GM21515 (cell line): ENCODE measurements around the gene SPTAN1.
"Not testable (repeated sequence)": the region's sequence is repeated elsewhere in the genome, so short reads cannot be mapped to it uniquely, and the experiment has no call there.

Experiments used
- ATAC-seq: cut with Tn5 transposase; IDR thresholded peaks from one replicate; pipeline ENCODE4 v1.9.1; 2021; ENCODE audit not compliant: unreplicated experiment

SPTAN1 gene

GRCh38 chr9:128552153-128552743 is at the start of gene SPTAN1:
TSS of gene SPTAN1 (plus strand) at chr9:128552587. CDS start at chr9:128566741, 14,154 bp downstream.
- ATAC-seq: peak; percentile 65

GRCh38 chr9:128503415-128503825 is 49.0 kb upstream of the SPTAN1 start:
- ATAC-seq: not testable (repeated sequence)

DNA sequence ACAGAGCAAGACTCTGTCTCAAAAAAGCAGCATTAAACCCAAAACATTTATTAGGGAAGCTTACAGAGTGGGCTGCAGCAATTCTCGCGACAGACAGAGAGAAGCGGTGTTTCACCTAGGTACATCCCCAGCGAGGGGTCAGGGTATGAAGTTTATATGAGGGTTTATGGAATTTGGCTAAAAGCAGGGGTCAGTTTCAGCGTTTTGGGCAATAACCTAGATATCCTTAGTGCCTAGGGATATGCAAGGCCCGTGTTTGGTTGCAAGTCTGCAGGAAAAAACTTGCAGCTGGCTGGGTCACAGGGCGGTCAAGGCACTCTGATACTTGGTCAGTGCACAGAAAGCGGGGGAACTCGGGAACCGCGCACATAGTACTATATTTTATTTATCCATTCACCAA is 48.5 kb upstream of the SPTAN1 start:
- ATAC-seq: no peak

- peak; percentile 79 for ATAC-seq
These were observed 47.6 kb upstream of the SPTAN1 start, which contains the start of gene GLE1 for GRCh38 chr9:128504485-128505413. TSS of gene GLE1 (plus strand) at chr9:128504719. CDS start at chr9:128504806, 87 bp downstream.

DNA sequence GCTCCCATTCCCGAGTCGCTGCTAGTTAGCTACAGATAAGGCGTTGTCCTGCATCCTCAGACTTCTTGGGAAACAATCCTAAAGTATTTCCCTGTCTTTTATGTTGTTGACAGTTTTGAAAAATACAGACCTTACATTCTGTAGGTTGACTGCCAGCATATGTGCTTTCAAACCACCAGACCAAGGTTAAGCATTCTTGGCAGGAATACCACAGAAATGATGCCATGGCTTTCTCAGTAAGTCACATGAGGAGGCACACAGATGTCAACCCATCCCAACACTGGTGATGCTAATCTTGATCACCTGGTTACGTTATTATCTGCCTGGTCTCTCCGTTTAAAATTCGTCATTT is 47.0 kb upstream of the SPTAN1 start:
- no peak for ATAC-seq

- ATAC-seq: not testable (repeated sequence)
These were observed 46.5 kb upstream of the SPTAN1 start for GRCh38 chr9:128505906-128506305.

DNA sequence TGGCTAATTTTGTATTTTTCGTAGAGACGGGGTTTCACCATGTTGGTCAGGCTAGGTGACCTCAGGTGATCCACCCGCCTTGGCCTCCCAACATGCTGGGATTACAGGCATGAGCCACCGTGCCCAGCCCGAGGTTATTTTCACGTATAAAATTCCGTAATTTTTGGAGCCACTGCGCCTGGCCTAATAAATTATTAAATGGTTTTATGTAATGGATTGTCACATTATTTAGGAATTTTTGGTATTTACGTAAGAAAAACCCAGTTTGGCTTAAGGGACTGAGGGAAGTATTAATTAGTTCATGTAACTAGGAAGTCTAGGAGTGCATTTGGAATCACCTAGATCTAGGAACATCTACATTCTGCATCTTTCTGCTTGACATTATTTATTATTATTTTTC is 39.6 kb upstream of the SPTAN1 start:
- ATAC-seq: no peak

- ATAC-seq: no peak
These were observed 30.4 kb upstream of the SPTAN1 start for GRCh38 chr9:128521956-128522355.

DNA sequence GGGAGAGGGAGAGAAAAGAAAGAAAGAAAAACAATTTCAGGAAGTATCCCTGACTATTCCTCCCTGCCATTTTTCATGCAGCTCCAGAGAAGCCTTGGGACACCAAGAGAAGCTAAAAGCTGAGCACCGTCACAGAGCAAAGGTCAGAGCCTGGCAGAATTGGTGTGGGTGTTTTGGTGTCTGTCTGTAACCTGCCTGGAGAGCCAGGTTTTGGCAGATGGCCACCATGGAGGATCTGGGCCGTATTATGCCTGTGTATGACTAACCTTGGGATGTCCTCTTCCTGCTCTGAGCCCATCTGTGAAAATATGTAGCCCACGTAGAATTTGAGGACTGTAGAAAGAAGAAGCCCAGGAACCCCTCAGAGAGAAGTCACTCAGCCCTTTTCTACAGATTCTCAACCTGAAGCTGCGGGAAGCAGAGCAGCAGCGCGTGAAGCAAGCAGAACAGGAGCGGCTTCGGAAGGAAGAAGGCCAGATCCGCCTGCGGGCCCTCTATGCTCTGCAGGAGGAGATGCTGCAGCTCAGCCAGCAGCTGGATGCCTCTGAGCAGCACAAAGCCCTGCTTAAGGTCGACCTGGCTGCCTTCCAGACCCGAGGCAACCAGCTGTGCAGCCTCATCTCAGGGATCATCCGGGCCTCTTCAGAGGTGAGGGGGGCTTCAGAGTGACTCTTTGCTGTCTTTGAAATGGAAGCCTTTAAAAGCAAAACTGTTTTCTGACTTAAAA is 29.0 kb upstream of the SPTAN1 start:
- ATAC-seq: no peak

GRCh38 chr9:128526720-128527119 is 25.7 kb upstream of the SPTAN1 start:
- ATAC-seq: no peak

DNA sequence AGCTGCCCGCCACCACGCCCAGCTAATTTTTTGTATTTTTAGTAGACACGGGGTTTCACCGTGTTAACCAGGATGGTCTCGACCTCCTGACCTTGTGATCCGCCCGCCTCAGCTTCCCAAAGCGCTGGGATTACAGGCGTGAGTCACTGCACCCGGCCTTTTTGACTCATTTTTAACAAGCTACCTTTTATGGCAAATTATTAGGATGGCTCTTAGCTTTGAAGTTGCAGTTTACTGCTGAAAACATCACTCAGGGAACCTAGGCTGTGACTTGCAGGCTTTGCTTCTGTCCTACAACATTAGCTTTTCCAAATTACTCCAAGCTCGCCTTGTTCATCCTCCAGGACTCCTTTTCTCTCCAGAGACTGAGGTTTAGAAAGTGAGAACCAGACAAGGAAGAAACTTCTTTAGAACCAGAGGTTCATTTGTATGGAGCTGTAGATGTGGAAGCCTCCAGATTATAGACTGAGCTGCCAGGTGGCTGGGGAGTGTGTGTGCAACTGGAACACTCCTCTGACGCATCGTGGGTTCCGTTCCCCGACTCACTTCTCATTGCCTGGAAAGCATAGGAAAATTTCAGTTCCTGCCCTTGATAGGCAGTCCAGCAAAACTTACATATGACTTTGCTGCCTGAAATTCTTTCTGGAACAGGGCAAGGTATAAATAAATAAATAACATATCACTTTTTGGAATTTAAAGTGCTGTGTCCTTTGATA is 23.8 kb upstream of the SPTAN1 start:
- no peak for ATAC-seq

GRCh38 chr9:128529191-128529590 is 23.2 kb upstream of the SPTAN1 start:
- no peak for ATAC-seq

DNA sequence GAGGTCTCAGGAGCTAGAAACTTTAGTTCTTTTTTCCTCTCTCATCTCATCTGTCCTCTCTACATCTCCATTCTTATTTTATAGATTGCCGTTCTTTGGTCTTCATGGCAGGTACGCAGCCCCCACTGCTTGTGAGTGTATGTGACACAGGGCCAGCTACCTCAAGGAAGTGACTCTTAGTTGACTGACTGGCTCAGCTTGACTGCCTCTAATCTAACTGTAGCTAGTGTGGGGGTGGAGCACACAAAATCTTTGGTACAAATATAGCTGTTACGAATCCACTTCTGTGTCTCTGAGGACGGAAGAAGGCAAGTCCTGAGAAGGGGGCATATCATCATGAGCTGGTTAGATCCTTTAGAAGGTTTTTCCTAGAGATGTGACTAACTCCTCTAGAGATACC is 19.8 kb upstream of the SPTAN1 start:
- no peak for ATAC-seq

DNA sequence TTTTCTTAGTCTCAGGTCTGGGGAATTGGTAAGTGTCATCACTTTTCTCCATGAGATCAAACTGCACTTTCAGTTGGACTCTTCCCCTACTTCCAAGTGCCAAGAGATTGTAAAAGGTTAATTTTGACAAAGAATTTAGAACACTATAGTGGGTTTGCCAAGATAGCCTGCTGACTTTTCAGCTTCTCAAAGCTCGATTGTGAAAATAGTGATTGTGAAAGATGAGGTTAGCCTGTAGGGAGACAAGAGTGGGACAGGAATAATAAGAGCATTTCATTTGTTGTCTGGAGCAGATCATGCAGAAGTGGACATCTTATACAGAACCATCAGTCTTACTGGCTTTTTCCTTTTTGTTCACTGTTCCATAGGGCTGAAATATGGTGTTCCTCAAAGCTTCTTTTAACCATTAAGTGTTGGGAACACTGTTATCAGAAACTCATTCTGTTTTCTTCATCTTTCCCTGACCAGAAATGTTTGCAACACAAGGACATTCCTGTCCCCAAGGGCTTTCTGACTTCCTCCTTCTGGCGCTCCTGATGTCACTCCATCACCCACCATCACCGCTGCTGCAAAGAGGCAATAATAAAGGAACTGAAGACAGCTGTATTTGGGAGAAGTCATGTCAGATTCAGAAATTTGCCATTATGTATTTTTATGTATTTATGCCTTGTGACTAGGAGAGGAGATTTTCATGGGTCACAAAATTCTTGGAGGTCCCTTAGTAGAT is 11.6 kb upstream of the SPTAN1 start:
- ATAC-seq: no peak

DNA sequence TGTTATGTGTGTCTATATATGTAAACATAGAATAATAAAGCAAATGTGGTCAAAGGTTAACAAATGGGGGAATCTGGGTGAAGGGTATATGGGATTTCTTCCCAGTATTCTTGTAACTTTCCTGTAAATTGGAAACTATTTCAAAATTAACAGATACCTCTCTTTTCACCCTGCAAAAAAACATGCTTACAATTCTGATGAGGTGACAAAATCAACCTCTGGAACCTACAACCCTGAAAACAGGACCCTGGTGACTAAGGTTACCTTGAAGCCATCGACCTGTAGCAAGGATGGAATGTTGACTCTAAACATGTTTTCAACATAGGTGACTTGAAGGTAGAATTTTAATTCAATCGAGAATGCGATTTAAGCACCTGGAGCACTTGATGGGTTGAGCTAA is 5.9 kb upstream of the SPTAN1 start:
- ATAC-seq: no peak

GRCh38 chr9:128548876-128549275 is 3.5 kb upstream of the SPTAN1 start:
- no peak for ATAC-seq

DNA sequence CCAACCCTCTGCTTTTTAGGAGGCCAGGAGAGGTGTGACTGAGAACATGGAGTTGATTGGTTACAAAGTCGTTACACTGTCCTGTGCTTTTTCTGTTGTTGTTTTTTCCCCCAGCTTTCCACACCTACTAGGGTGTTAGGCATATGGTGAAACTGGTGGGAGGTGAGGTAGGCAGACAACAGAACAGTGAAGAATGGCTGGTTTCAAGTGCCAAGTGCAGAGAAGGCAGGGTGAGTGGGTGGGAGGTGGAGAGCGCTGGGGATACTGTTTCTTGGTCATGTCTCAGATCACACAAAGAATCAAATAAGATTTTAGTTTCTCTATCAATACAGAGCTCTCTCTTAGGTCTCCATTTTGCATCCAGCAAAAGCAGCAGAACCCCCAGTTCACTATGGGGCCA is 2.2 kb upstream of the SPTAN1 start:
- ATAC-seq: no peak

- no peak for ATAC-seq
These were observed 1.4 kb upstream of the SPTAN1 start for GRCh38 chr9:128550770-128551656.

GRCh38 chr9:128551657-128552152 is 682 bp upstream of the SPTAN1 start:
- no peak for ATAC-seq
